ENCODE data around the gene NEK9.
A peak's percentile ranks its signal among the peaks of the same experiment; 100 is the strongest.
"Not testable (repeated sequence)": the region's sequence is repeated elsewhere in the genome, so short reads cannot be mapped to it uniquely, and the experiment has no call there.

Gene NEK9

DNA sequence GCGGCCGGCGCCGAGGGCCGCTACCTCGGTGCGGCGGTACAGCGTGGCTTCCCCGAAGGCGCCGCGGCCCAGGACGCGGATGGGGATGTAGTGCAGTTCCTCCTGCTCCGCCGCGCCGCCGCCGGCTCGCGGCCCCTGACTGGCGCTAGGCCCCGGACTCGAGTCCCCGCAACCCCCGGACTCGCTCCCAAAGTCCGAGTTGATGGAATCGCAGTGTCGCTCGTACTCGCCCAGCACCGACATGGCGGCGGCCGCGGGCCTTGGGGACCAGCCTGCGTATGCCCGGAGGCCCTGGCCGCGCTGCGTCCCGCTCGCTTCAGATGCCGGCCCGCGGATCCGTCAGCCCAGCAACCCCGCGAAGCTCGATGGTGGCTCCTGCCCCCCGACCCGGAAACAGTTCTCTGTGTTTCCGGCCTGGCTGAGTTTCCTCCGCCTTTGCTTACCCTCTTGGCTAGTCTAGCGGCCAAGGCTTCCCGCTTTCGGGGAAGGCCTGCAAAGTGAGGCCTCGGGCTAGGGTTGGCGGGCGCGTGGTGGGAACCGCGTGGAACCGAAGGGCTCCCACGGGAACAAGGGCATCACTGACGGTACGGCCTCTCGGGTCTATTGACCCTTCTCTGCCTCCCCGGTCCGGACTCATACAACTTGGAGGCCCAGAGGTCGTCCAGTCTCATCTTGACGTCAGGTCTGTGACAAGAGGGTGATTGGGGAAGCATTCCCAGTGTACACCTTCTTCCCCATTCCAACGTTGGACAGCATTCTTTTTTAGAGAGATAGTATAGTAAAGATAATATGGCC lies at the start of gene NEK9:
TSS of gene NEK9 (minus strand) at position 370 of the 795 bp plus-strand sequence. CDS start at position 243, 127 bp downstream.
- DNase-seq, result peak; percentile 90

DNA sequence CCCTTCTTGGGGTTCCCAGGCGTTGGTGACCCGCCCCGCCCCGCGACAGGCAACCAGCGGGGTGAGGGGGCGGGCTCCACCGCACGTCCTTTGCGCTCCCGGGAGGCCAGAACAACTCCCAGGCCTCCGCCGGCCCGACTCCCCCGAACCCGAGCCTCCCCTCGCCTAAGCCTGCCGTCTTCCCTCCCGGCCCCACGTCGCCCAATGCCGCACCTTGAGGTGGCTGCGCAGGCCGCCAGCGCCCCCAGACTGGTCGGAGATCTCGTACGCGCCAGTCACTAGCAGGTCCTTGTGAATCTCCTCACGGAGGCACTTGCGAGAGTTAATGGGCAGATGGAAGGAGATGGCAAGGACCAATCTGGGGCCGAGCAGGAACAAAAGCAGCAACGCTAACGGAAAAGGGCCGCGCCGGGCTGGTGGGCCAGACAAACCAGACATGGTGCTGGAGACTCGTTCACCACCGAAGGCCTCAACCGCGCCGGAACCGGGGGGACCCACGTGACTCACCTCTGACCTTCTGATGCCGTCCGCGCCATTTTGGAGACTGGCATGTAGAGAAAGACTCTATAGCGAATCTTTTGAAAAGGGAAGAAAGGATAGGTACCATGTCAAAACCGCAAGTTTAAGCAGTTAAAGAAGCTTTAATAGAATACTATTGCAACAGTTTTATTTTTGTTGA lies 49.4 kb upstream of the NEK9 start, which contains the start of gene TMED10:
TSS of gene TMED10 (minus strand) at position 471 of the 679 bp plus-strand sequence. CDS start at position 438, 33 bp downstream.
- peak; percentile 88 to 92 for DNase-seq

DNA sequence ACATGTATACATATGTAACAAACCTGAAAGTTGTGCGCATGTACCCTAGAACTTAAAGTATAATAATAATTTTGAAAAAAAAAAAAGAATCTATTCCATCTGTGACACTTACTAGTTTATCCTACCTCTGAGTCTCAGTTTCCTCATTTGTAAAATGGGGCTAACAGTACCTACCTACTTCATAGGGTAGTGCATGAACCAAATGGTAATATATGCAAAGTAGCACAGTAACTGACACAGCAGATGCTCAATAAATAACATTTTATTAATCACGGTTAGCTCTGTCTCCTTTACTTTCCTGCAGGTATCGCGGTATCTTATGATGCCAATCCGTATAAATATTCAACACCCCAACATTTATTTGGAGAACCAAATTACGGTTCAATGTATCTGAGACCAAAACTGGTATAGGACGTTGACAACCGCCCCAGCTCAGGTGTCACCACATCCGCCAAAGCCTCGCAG lies 48.9 kb upstream of the NEK9 start:
- DNase-seq, result no peak

DNA sequence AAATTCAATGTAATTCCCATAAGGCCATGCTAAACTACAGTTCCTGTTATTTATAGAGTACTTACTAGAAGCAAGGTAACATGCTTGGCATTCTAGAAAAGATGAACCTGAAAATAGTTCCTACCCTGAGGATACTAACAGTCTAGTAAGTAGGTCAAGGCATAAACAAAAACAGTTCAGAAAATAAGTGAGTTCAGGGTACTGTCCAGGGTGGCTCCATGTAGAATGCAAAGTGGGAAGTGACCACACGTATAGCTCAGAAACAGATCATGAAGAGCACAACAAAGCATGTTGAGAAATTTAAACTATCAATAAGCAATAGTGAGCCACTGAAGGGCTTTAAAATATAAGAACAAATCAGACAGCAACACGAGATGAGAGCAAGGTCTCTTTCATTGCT lies 47.2 kb upstream of the NEK9 start:
- no peak for DNase-seq

DNA sequence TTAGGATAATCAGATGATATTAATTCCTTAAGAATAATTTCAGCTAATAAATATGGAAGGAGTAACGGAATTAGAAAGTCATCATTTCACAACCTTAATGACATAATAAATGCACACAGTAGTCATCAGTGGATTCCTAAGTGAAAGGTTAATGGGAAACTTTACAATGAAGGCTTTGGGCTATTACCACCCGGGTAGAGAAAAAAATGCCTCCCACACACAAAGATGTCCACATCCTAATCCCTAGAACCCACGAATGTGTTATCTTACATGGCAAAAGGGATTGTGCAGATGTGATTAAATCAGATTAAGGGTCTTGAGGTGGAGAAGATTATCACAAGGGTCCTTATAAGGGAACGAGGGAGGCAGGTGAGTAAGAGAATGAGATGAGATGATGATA lies 43.9 kb upstream of the NEK9 start:
- DNase-seq, result no peak

DNA sequence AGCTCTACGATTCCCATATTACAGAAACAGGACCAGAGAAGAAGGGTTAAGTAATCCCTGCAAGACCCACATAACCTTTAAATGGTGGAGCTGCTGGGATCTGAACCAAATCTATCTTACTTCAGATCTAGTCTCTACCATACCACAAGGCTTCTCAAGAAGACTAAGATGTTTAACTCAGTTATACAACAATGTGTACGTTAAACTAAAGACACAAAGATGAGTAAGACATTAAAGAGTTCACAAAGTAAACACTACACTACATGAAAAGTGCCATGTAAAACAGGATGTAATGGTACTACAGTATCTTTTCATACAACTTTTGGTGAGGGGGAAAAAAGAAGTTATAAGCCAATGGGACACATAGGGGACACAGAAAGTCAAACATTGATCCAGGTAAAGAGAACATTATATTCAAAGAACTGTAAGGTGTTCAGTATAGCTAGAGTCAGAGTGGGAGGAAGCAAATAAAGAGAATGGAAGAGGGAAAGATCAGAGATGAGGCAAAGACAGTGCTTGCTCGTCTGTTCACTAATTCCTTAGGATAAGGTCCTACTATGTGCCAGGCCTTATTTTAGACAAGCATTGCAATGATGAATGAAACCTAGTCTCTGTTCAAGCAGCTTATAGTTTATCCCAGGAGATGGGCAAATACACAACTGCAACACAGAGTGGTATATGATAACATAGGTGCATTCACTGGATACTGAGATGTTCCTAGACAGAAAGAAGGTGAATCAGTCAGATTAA lies 41.9 kb upstream of the NEK9 start:
- no peak for DNase-seq

DNA sequence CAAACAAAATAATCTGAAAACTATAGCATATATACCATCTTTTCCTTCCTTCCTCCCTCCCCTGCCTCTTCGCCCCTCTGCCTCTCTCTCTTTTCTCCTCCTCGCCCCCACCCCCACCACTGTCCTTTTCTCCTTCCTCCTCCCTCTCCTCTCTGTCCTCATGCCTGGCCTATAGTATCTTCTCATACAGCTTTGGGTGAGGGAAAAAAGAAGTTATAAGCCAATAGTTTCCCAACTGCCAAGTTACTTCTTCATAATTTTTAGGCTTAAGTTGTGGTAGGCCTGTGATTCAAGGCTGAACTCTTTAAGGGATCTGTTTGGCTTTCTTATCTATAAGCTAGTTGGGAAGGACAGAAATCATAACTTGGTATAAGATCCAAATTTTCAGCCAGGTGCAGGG lies 40.5 kb upstream of the NEK9 start:
- no peak for DNase-seq

DNA sequence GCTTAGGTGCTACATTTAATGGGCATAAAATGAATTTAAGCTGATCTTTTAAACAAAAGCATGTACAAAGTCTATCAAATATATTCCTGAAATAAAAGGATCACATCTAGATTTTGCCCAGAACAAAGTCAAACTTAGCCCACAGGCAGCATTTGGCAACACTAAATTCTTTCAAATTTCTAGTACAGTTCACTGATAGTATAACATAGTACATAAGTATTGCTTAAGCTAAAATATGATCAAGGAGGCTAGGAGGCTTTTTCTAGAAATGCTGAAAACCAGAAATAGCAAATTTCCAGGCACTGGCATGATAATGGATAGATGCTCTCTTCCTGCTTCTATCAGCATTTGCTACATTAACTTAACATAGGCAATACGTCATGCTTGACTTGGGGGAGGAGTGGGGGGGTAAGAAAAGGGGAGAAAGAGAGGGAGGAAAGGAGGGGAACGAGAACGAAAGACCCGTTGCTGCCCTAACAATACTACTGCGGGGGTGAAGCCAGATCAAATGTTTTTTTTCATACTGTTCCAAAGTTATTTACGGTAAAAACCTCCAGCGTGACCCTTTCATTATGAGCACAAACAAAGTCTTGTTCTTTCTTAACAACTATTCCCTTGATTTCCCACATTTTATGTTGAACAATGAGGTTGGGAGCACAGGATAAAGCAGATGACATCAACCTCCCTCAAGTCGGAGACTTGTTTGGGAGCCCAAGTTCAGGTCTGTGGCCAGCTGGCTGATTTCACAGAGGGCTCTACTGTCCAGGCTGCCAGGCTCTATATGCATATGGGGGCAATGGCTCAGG lies 38.9 kb upstream of the NEK9 start:
- no peak for DNase-seq

DNA sequence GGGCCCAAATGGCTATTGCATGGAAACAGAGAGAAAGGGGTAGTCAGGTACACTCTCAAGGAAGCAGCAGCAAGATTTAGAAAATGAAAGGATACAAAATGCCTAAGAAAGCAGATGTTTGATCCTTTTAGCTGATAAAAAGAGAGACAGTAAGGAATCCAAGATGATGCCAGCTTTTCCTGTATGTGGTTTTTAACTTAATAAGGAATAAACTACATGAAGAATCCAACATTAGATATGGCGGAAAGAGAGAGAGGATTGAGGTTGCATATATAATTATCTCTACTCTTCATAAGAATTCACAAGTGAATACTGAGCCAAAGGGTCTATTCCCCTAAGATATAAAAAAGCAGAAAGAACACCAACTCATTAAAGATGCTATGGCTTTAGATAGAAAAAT lies 38.0 kb upstream of the NEK9 start:
- DNase-seq, result no peak

DNA sequence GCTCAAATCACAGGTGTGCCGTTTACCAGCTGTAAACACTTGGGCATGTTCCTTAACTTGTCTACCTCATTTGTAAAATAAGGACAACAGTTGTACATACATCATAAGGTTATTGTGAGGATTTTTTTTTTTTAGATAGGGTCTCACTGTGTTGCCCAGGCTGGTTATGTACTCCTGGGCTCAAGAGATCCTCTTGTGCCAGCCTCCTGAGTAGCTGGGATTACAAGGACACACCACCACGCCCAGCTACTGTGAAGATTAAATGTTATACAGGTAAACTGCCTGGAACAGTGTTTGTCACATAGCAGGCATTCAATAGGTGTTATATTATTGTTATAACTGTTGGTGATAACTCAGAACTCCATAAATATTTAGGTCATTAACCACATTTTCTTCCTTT lies 36.8 kb upstream of the NEK9 start:
- no peak for DNase-seq

DNA sequence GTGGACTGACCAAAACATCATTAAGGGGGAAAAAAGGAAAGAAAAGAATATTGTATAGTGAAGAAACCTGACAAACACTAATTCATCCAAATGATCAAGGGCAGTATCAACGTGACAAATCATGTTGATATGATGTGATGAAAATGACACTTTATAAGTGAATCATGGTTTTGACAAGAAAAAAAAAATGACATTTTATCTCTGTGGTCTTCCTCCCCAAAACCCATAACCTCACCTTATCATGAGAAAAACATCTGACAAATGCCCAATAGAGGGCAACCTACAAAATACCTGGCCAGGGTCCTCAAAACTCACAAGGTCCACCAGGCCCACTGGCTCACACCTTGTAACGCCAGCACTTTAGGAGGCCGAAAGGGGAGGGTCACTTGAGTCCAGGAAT lies 35.8 kb upstream of the NEK9 start:
- DNase-seq, result no peak

DNA sequence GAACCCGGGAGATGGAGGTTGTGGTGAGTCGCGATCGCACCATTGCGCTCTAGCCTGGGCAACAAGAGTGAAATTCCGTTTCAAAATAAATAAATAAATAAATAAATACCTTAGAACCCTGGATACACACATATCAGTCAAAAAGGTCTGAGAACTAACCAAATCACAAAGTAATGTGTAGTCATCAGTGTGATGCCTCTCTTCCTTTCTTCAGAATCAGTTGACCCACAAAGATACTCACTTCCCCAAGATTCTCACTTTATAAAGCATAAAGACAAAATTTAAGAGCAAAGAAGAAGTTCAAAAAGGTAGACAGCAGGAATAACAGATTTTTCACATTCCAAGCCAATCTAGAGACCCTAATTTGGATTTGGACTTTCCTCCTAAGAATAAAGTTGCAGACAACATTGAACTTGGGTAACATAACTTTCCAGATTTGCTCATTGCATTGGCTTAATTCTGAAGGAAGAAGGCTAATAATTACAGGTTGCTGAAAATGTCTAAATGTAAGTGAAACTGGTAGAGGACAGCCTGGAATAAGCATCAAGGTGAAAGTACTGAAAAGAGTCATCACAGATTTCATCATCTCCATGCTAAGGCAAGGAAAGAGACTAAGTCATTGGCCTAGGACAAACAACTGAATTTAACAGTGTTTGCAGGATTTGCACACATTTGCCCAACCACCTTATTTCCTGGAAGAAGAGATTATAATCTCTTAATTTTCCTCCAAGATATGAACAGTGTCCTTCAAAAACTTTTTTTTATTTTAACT lies 32.2 kb upstream of the NEK9 start:
- no peak for DNase-seq

DNA sequence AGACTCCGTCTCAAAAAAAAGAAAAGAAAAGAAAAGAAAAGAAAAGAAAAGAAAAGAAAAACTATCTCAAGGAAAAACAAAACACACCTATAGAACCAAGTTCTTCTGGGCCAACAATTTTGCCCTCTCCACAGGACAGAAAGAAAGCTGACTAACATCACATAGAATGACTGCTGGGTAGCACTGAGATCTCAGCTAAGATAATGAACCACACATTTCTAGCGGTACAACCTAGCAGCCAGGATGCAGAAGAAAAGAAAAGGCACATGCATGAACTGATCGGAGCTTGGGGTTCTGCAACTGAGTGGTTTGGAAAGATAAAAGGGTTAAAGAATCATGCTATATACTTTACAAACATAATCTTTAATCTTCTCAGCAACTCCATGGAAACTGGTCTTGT lies 30.1 kb upstream of the NEK9 start:
- peak in 1 of 2 donors; percentile 49 for DNase-seq

DNA sequence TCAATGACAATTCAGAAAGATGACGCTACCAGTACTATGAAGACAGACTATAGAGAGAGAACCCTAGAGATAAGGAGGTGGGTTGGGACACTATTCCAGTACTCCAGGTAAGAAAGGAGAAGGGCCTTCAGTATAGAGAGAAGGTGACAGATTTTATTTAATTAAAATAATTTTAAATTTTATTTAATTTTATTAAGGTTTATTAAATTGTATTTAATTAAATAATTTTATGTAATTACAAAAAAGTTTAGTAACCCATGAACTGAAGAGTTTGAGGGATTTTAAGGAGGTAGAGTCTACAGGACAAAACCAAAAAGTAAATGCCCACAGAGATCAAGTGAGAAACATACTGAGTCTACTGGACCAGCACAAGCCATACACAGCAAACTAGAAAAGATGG lies 29.3 kb upstream of the NEK9 start:
- DNase-seq, result no peak

DNA sequence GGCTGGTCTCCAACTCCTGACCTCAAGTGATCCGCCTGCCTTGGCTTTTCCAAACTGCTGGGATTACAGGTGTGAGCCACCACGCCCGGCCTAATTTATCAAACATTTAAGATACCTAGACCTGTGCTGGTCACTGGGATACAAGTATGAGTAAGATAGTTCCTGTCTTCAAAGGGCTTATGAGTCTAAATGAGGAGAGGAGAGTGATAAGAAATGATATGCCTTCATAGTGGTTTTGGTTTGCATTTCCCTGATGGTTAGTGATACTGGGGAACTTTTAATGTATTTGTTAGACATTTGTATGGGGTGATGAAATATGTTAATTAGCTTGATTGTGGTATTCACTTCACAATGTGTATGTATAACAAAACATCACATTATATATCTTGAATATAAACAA lies 28.3 kb upstream of the NEK9 start:
- no peak for DNase-seq

DNA sequence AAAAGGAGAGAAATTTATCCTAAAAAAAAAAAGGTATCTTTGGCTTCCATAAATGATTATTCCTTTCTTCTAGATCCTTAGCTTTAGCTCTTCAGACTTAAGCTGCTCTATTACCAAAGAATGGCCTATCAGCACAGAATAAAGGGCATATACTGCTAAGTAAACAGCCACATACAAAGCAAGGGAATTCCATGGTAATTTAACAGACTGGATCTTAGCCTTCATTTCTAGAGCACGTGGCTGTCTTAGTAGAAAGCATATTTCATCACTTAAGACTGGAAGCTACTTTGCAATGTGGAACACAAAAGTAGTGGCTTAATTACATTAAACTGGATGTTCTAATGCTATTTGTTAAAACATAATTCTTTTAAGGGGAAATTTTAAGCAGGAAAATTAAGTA lies 26.4 kb upstream of the NEK9 start:
- no peak for DNase-seq

DNA sequence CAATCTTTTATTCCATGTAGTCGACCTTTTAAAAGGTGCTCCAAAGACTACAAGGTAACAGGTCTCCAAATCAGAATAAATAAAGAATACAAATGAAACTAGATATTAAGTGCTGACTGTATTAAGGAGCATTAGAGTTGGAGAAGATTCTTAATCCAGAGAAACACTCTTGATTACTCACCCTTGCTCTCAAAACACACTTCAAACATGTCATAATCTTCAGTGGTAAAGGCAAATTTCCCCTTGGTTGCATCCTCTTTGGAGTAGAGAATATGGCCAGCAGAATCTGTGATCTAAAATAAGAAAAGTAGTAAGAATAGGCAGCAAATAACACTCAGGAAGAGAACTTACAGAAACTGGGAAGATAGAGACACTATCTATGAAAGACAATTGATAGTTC lies 25.0 kb upstream of the NEK9 start:
- no peak for DNase-seq

DNA sequence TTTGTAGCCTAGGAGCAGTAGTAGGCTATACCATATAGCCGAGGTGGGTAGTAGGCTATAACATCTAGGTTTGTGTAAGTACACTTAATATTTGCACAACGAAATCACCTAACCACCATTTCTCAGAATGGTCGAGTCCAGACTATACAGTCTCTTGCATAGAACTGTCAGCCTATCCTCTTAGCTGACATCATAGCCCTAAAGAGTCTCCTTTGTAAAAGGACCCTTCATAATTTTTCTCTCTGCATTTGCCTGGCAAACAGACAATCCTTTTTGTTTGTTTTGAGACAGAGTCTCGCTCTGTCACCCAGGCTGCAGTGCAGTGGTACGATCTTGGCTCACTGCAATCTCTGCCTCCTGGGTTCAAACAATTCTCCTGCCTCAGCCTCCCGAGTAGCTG lies 23.8 kb upstream of the NEK9 start:
- not testable (repeated sequence) for DNase-seq

DNA sequence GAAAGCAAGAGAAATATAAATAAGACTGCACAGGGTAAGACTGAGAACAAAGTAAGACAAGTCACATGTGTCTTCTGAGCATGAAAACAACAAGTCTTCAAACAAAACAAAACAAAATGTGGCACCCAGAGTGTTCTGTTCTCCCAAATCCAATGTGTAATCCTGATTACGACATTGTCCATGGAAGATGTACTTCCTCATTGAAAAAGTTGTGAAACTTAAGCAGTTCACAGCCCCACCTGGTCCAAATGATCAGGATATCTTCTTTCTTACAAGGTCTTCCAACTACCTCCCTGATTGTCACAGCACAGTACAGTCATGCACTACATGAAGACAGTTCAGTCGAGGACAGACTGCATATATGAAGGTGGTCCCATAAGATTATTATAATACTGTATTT lies 23.3 kb upstream of the NEK9 start:
- no peak for DNase-seq

DNA sequence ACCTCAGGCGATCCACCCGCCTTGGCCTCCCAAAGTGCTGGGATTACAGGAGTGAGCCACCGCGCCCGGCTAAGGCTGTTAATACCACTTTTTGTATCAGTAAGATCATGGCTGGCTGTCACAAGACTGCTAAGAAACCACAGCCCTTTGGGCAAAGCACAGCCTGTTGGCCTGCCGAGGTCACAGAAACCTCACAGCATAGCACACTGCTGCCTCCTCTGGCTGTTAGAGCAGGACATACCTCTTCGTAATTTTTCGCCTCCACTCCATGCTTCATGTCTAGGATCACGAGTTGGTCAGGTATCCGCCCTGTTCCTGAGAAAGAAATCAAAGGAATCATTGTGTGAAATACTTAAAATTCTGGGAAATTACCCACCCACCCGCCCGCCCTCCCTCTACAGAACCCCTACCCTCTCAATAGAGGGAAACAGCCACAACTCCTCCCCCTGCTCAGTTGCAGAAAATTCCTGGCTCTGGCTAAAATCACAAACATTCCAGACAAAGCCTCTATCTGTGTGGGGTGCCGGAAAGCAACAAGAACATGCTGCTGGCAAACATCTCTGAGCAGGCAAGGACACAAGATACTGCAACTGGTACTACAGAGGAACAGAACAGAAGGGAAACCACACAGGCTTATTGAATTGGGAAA lies 20.7 kb upstream of the NEK9 start:
- DNase-seq, result peak; percentile 35 to 57

DNA sequence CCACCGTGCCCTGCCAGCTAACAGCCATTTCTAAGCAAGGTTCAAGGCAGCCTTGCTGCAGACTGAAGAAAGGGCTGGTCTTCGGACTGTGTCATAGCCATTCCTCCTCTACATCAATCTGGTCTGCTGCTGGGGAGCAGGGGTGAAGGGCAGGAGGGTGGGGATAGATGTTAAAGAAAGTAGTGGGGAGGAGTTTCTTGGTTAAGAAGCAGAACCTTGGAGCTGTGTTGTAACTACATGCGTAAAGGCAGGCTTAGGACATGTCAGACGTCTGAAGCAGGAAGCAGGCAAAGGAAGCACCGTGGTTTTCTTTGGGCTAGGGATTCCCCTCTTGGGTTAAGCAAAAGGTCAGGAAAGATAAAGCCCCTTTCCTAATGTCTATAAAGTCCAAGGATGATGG lies 18.1 kb upstream of the NEK9 start:
- peak; percentile 39 to 54 for DNase-seq
